K562 (cell line): Measurements from ENCODE around the gene MFAP3. TPM values are rescaled to one million over a fixed set of nuclear protein-coding genes. Genes with fewer than 3 reads are reported as not detected.

ENCODE experiments used
- MECOM ChIP-seq: fragments of 250-450 bp; sonication (Bioruptor Pico); IDR thresholded peaks from 2 replicates; pipeline ENCODE4 v1.8.0; 2022; ENCODE audit warnings: inconsistent platforms
- MYBL2 ChIP-seq, 2 experiments: fragments of 450-650 bp in 1 of 2; sonication (generic) in 1 of 2; formaldehyde crosslinking in 1 of 2; IDR thresholded peaks; 2 replicates each; pipeline versions ENCODE4 v1.6.1 to v1.8.1; 2017 to 2022; ENCODE audit warnings: borderline replicate concordance in 1 of 2, inconsistent platforms in 1 of 2, low read depth in 1 of 2, mild to moderate bottlenecking in 1 of 2, missing genetic modification reagents in 1 of 2, moderate library complexity in 1 of 2
- NCOA6 ChIP-seq: fragments of 450-650 bp; IDR thresholded peaks from 2 replicates; pipeline ENCODE4 v1.6.1; 2017; ENCODE audit warnings: mild to moderate bottlenecking
- NR2C1 ChIP-seq, 2 experiments: fragments of 450-650 bp; IDR thresholded peaks; 2 replicates each; pipeline ENCODE4 v1.6.1; 2017; ENCODE audit warnings: mild to moderate bottlenecking in 2 of 2, antibody characterized with exemption in 1 of 2, inconsistent platforms in 1 of 2, missing compliant biosample characterization in 1 of 2, missing genetic modification characterization in 1 of 2
- NR2C2 ChIP-seq, 2 experiments: fragments of 200-800 bp in 1 of 2; sonication (Bioruptor generic) in 1 of 2; sonication (generic) in 1 of 2; formaldehyde crosslinking in 1 of 2; IDR thresholded peaks; 2 replicates each; pipeline versions ENCODE4 v1.6.1 to v1.8.0; 2016 to 2022; ENCODE audit warnings: mild to moderate bottlenecking in 1 of 2, missing compliant biosample characterization in 1 of 2, missing genetic modification characterization in 1 of 2, missing genetic modification reagents in 1 of 2
- OTX1 ChIP-seq: fragments of 450-650 bp; formaldehyde crosslinking; IDR thresholded peaks from 2 replicates; pipeline ENCODE4 v1.4.0; 2022; ENCODE audit warnings: mild to moderate bottlenecking
- PHB ChIP-seq: fragments of 250-450 bp; sonication (Bioruptor Pico); IDR thresholded peaks from 2 replicates; pipeline ENCODE4 v1.5.0; 2021
- PTBP1 ChIP-seq: fragments of 200-400 bp; formaldehyde crosslinking; IDR thresholded peaks from 2 replicates; pipeline ENCODE4 v1.6.1; 2017; ENCODE audit warnings: low read depth, low read length
- RFX1 ChIP-seq: fragments of 450-650 bp; IDR thresholded peaks from 2 replicates; pipeline ENCODE4 v1.6.1; 2016; ENCODE audit warnings: mild to moderate bottlenecking, moderate library complexity
- RNF2 ChIP-seq: sonication (generic); IDR thresholded peaks from 2 replicates; pipeline ENCODE4 v1.6.1; 2016
- U2AF1 ChIP-seq: fragments of 200-400 bp; formaldehyde crosslinking; optimal IDR thresholded peaks from 2 replicates; pipeline ENCODE3; 2017; ENCODE audit warnings: mild to moderate bottlenecking, low read depth, low read length, moderate library complexity
- ZBTB17 ChIP-seq: fragments of 450-650 bp; formaldehyde crosslinking; IDR thresholded peaks from 2 replicates; pipeline ENCODE4 v1.4.0; 2020; ENCODE audit warnings: mild to moderate bottlenecking
- ZNF354B ChIP-seq: fragments of 250-450 bp; sonication (Bioruptor Pico); IDR thresholded peaks from 2 replicates; pipeline ENCODE4 v1.4.0; 2020
- ZNF431 ChIP-seq: sonication (generic); formaldehyde crosslinking; IDR thresholded peaks from 2 replicates; pipeline ENCODE4 v1.8.0; 2022; ENCODE audit warnings: mild to moderate bottlenecking, missing genetic modification reagents
- ZNF551 ChIP-seq: fragments of 250-450 bp; sonication (Bioruptor Pico); IDR thresholded peaks from 2 replicates; pipeline ENCODE4 v1.5.0; 2021; ENCODE audit warnings: mild to moderate bottlenecking, moderate library complexity
- ZNF77 ChIP-seq: fragments of 250-450 bp; sonication (Bioruptor Pico); IDR thresholded peaks from 2 replicates; pipeline ENCODE4 v1.5.0; 2020
- ZNF79 ChIP-seq: fragments of 250-450 bp; sonication (Bioruptor Pico); IDR thresholded peaks from 2 replicates; pipeline ENCODE4 v1.4.0; 2020; ENCODE audit warnings: low read depth, mild to moderate bottlenecking, moderate library complexity
- ZSCAN32 ChIP-seq: fragments of 450-650 bp; formaldehyde crosslinking; IDR thresholded peaks from 2 replicates; pipeline ENCODE4 v1.4.0; 2020; ENCODE audit warnings: mild to moderate bottlenecking, moderate library complexity
- polyA plus RNA-seq, 8 experiments: library from polyadenylated mRNA; depleted of rRNA in 4 of 8; stranded (reverse) in 5 of 8; unstranded in 3 of 8; fragments of >200 nt; fragmentation: Nextera tagmentation in 2 of 8; fragmentation: Illumina TruSeq in 1 of 8; extraction: Ambion mirVana in 2 of 8; extraction: Trizol in 1 of 8; gene quantifications; 2 replicates each; pipeline versions ENCODE4 v1.2.1 to v1.2.3, GENCODE V29; 2011 to 2014; ENCODE audit warnings: inconsistent platforms in 1 of 8, missing spikeins in 1 of 8
- total RNA-seq, 7 experiments: library from RNA; depleted of rRNA in 6 of 7; stranded (reverse); fragments of >200 nt in 6 of 7; fragmentation: Illumina TruSeq in 2 of 7; extraction: Trizol in 2 of 7; gene quantifications; 2 replicates each; pipeline versions ENCODE4 v1.2.1 to v1.2.3, GENCODE V29; 2011 to 2021; ENCODE audit warnings: low replicate concordance in 1 of 7
- TF ChIP-seq, protein P1 (sequence below): fragments of 250-450 bp; sonication (Bioruptor Pico); IDR thresholded peaks from 2 replicates; pipeline ENCODE4 v1.9.0; 2021; ENCODE audit warnings: mild to moderate bottlenecking, inconsistent platforms
- TF ChIP-seq, protein P2 (sequence below): fragments of 250-450 bp; sonication (Bioruptor Pico); IDR thresholded peaks from 2 replicates; pipeline ENCODE4 v1.4.0; 2020; ENCODE audit warnings: mild to moderate bottlenecking
- TF ChIP-seq, protein P3 (sequence below): sonication (generic); IDR thresholded peaks from 2 replicates; pipeline ENCODE4 v1.6.1; 2016
- TF ChIP-seq, protein P4 (sequence below): fragments of 200-400 bp; formaldehyde crosslinking; IDR thresholded peaks from 2 replicates; pipeline ENCODE4 v1.6.1; 2017; ENCODE audit warnings: mild to moderate bottlenecking, low read depth, low read length, moderate library complexity

Gene MFAP3
- total and polyA plus RNA-seq, 9 of the 15 experiments (the other 6 are each of a cell fraction or from before 2014, with no cell fraction given), result 9.5 to 39.1 (median 20.7) TPM

DNA sequence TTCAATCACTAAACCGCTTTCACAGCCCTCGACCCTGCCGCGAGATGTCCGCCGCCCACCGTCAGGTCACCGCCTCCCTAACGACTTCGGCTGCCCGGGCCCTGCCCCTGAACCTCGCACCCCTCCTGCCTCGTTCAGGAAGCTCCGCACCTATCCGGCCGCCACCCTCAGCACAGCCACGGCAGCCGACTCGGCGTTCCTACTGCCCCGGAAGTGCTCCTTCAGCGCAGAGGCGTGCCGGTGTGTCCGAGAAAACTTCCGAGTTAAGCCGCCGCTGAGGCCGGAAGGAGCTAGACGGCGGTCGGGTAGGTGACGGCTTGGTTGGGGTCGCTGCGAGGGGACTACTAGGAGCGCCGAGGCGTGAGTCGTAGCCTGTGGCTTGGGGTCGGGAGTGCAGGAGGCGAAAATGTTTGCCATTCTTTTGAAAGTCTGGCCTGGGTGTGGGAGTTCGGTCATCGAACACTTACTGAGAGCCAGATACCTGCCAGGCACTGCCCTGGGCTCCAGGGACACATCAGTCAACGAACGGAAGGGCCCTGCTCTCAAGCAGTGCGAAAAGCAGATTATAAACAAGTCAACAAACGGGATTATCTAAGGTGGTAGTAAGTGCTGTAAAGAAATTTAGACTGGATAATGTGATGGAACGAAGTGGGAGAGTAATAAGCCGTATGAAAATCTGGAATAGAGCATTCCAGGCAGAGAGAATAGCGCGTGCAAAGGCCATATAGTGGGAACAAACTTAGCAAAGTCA is at the start of gene MFAP3, which contains the start of gene FAM114A2 (continued):
- TF ChIP-seq ZBTB17 (peak; percentile 93), ZNF551 (no peak), MECOM (CRISPR knock-in tag) (no peak), ZNF77 (CRISPR knock-in tag) (no peak), ZNF431 (CRISPR knock-in tag) (no peak), PHB (CRISPR knock-in tag) (no peak), PTBP1 (0 out of 2 replicates have a peak, but pooled peaks have one; percentile 13), RFX1 (no peak), NR2C1 (IDR thresholded peaks at IDR 0.05) (peak; percentile 100), NR2C1 (tag; IDR thresholded peaks at IDR 0.05) (peak; percentile 100), ZNF79 (CRISPR knock-in tag) (no peak), U2AF1 (no peak), ZNF354B (CRISPR knock-in tag) (no peak), RNF2 (no peak; the same call in 1 of the 2 replicates), MYBL2 (IDR thresholded peaks at IDR 0.05; ENCODE audit: low read depth) (no peak), MYBL2 (CRISPR knock-in tag; IDR thresholded peaks at IDR 0.05; ENCODE audit: borderline replicate concordance) (no peak), OTX1 (CRISPR knock-in tag) (no peak), ZSCAN32 (CRISPR knock-in tag) (no peak), NR2C2 (CRISPR knock-in tag; IDR thresholded peaks at IDR 0.05) (peak; percentile 100), NR2C2 (tag; IDR thresholded peaks at IDR 0.05) (peak; percentile 100), NCOA6 (peak; percentile 47; the same call in 1 of the 2 replicates)
- TF ChIP-seq, protein P1, sequence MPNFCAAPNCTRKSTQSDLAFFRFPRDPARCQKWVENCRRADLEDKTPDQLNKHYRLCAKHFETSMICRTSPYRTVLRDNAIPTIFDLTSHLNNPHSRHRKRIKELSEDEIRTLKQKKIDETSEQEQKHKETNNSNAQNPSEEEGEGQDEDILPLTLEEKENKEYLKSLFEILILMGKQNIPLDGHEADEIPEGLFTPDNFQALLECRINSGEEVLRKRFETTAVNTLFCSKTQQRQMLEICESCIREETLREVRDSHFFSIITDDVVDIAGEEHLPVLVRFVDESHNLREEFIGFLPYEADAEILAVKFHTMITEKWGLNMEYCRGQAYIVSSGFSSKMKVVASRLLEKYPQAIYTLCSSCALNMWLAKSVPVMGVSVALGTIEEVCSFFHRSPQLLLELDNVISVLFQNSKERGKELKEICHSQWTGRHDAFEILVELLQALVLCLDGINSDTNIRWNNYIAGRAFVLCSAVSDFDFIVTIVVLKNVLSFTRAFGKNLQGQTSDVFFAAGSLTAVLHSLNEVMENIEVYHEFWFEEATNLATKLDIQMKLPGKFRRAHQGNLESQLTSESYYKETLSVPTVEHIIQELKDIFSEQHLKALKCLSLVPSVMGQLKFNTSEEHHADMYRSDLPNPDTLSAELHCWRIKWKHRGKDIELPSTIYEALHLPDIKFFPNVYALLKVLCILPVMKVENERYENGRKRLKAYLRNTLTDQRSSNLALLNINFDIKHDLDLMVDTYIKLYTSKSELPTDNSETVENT, result peak; percentile 61; the same call in 1 of the 2 replicates
- TF ChIP-seq, protein P2, sequence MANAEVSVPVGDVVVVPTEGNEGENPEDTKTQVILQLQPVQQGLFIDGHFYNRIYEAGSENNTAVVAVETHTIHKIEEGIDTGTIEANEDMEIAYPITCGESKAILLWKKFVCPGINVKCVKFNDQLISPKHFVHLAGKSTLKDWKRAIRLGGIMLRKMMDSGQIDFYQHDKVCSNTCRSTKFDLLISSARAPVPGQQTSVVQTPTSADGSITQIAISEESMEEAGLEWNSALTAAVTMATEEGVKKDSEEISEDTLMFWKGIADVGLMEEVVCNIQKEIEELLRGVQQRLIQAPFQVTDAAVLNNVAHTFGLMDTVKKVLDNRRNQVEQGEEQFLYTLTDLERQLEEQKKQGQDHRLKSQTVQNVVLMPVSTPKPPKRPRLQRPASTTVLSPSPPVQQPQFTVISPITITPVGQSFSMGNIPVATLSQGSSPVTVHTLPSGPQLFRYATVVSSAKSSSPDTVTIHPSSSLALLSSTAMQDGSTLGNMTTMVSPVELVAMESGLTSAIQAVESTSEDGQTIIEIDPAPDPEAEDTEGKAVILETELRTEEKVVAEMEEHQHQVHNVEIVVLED (CRISPR knock-in tag), result peak; percentile 75
- TF ChIP-seq, protein P3, sequence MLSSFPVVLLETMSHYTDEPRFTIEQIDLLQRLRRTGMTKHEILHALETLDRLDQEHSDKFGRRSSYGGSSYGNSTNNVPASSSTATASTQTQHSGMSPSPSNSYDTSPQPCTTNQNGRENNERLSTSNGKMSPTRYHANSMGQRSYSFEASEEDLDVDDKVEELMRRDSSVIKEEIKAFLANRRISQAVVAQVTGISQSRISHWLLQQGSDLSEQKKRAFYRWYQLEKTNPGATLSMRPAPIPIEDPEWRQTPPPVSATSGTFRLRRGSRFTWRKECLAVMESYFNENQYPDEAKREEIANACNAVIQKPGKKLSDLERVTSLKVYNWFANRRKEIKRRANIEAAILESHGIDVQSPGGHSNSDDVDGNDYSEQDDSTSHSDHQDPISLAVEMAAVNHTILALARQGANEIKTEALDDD, result peak; percentile 40; the same call in 1 of the 2 replicates
- TF ChIP-seq, protein P4, sequence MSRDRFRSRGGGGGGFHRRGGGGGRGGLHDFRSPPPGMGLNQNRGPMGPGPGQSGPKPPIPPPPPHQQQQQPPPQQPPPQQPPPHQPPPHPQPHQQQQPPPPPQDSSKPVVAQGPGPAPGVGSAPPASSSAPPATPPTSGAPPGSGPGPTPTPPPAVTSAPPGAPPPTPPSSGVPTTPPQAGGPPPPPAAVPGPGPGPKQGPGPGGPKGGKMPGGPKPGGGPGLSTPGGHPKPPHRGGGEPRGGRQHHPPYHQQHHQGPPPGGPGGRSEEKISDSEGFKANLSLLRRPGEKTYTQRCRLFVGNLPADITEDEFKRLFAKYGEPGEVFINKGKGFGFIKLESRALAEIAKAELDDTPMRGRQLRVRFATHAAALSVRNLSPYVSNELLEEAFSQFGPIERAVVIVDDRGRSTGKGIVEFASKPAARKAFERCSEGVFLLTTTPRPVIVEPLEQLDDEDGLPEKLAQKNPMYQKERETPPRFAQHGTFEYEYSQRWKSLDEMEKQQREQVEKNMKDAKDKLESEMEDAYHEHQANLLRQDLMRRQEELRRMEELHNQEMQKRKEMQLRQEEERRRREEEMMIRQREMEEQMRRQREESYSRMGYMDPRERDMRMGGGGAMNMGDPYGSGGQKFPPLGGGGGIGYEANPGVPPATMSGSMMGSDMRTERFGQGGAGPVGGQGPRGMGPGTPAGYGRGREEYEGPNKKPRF, result no peak
